Measurements from ENCODE around the gene ZC3H12C. TPM values are rescaled to one million over a fixed set of nuclear protein-coding genes. Genes with fewer than 3 reads are reported as not detected.

ZC3H12C gene
- total and polyA plus RNA-seq, 10 of the 15 experiments (the other 5 are each of a cell fraction or from before 2014, with no cell fraction given): 0.31 to 31.0 (median 3.7) TPM

DNA sequence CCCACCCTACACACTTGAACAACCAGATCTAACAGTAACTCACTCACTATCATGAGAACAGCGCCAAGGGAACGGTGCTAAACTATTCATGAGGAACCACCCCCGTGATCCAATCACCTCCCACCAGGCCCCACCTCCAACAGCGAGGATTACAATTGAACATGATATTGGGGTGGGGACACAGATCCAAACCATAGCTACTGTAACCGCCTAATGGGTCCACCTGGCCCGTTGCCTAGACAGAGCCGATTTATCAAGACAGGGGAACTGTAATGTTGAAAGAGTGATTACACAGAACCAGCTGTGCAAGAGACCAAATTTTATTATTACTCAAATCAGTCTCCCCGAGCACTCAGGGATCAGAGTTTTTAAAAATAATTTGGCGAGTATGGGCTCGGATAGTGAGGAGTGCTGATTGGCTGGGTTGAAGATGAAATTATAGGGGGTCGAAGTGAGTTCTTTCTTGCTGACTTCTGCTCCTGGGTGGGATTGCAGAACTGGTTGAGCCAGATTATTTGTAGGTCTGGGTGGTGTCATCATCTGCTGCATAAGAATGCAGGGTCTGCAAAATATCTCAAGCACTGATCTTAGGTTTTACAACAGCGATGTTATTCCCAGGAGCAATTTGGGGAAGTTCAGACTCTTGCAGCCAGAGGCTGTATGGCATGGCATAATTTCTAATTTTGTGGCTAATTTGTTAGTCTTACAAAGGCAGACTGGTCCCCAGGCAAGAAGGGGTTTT, 17.9 kb upstream of the ZC3H12C start:
- H3K9ac ChIP-seq (ENCODE audit: control insufficient read depth, insufficient read depth, low read length): no peak overlapping the region
- no peak for FAIRE-seq

More for the DNA sequence above, 17.9 kb upstream of the ZC3H12C start:
- H3K27ac ChIP-seq (ENCODE audit: control insufficient read depth, insufficient read depth): no peak overlapping the region
- ATAC-seq (no peak), DNase-seq (ENCODE audit: low read depth, low spot score) (no peak)
- H3K4me1 ChIP-seq (ENCODE audit: control insufficient read depth, insufficient read depth, low read length): peaks cover 16% of the 10 kb centered on the region
- intact Hi-C loops (cut with micrococcal nuclease; ENCODE audit: unreplicated experiment): loop anchor here (5.0 kb wide), 1 partner anchor 128 kb away; no protein-coding TSS in a partner anchor
- POLR2A ChIA-PET: interaction anchor here (0.9 to 1.1 kb wide), 2 partner anchors 46 to 49 kb away, joined by 3 to 5 read pairs; no protein-coding TSS in a partner anchor
- no peaks in the 10 kb centered on the region for H3K27me3 ChIP-seq (replicated peaks in 1 of 2; ENCODE audit: control insufficient read depth in 2 of 2, insufficient read depth in 2 of 2, low read length in 1 of 2)
- BruUV-seq (replicated peaks): no TSS peak
- RAD21 ChIA-PET (ENCODE audit: unreplicated experiment): interaction anchor here (4.1 to 7.4 kb wide), 3 partner anchors 12 to 48 kb away, joined by 30 to 89 read pairs (median 52); partner anchors contain the start of gene ZC3H12C
- H3K9me3 ChIP-seq (replicated peaks; ENCODE audit: control insufficient read depth, insufficient read depth, low read length): peaks cover 11% of the 10 kb centered on the region; the same call in 2 of the 3 replicates
- H2AFZ ChIP-seq (ENCODE audit: control insufficient read depth, low read depth, low read length): no peak overlapping the region
- in situ Hi-C loops (cut with MboI): no loop called here
- H3K4me2 ChIP-seq (ENCODE audit: control insufficient read depth, insufficient read depth): no peak overlapping the region
- SMC1A ChIA-PET (ENCODE audit: uncharacterized antibody, unreplicated experiment): interaction anchor here (1.1 to 4.6 kb wide), 4 partner anchors 10 to 48 kb away, joined by 3 to 107 read pairs (median 4); no protein-coding TSS in a partner anchor
- H3K79me2 ChIP-seq (ENCODE audit: control insufficient read depth, insufficient read depth, low read length): no peaks in the 10 kb centered on the region
- CTCF ChIA-PET: no interaction called here
- TF ChIP-seq, protein P1, sequence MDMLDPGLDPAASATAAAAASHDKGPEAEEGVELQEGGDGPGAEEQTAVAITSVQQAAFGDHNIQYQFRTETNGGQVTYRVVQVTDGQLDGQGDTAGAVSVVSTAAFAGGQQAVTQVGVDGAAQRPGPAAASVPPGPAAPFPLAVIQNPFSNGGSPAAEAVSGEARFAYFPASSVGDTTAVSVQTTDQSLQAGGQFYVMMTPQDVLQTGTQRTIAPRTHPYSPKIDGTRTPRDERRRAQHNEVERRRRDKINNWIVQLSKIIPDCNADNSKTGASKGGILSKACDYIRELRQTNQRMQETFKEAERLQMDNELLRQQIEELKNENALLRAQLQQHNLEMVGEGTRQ (IDR thresholded peaks at IDR 0.05; ENCODE audit: borderline replicate concordance, low read depth, low read length): no peak
- TF ChIP-seq, protein P2, sequence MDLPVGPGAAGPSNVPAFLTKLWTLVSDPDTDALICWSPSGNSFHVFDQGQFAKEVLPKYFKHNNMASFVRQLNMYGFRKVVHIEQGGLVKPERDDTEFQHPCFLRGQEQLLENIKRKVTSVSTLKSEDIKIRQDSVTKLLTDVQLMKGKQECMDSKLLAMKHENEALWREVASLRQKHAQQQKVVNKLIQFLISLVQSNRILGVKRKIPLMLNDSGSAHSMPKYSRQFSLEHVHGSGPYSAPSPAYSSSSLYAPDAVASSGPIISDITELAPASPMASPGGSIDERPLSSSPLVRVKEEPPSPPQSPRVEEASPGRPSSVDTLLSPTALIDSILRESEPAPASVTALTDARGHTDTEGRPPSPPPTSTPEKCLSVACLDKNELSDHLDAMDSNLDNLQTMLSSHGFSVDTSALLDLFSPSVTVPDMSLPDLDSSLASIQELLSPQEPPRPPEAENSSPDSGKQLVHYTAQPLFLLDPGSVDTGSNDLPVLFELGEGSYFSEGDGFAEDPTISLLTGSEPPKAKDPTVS (IDR thresholded peaks at IDR 0.05; ENCODE audit: low read depth, low read length): no peak
- no peak for TF ChIP-seq BMI1 (IDR thresholded peaks at IDR 0.05; ENCODE audit: borderline replicate concordance)
- TF ChIP-seq ZNF274 (IDR thresholded peaks at IDR 0.05; ENCODE audit: insufficient read depth, insufficient read length): no peak
- no peak for TF ChIP-seq MTA2 (IDR thresholded peaks at IDR 0.05; ENCODE audit: low read depth)
- TF ChIP-seq EED (IDR thresholded peaks at IDR 0.05; ENCODE audit: low read depth): no peak
- no peak for TF ChIP-seq ZNF24 (IDR thresholded peaks at IDR 0.05)
- TF ChIP-seq, protein P3, sequence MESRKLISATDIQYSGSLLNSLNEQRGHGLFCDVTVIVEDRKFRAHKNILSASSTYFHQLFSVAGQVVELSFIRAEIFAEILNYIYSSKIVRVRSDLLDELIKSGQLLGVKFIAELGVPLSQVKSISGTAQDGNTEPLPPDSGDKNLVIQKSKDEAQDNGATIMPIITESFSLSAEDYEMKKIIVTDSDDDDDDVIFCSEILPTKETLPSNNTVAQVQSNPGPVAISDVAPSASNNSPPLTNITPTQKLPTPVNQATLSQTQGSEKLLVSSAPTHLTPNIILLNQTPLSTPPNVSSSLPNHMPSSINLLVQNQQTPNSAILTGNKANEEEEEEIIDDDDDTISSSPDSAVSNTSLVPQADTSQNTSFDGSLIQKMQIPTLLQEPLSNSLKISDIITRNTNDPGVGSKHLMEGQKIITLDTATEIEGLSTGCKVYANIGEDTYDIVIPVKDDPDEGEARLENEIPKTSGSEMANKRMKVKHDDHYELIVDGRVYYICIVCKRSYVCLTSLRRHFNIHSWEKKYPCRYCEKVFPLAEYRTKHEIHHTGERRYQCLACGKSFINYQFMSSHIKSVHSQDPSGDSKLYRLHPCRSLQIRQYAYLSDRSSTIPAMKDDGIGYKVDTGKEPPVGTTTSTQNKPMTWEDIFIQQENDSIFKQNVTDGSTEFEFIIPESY (IDR thresholded peaks at IDR 0.05): no peak
- no peak for TF ChIP-seq TAF1 (IDR thresholded peaks at IDR 0.05; ENCODE audit: borderline replicate concordance, low read depth, low read length)
- TF ChIP-seq MEF2A (IDR thresholded peaks at IDR 0.05; ENCODE audit: insufficient read depth, low read depth, low read length): no peak
- H3K36me3 ChIP-seq (ENCODE audit: control insufficient read depth in 2 of 2, insufficient read depth in 2 of 2, low read length in 1 of 2): no peaks in the 10 kb centered on the region
- H3K4me3 ChIP-seq: no peak overlapping the region
- no peaks in the 10 kb centered on the region for H4K20me1 ChIP-seq (ENCODE audit: control insufficient read depth, insufficient read depth)
- WGBS (ENCODE audit: insufficient coverage, insufficient replicate concordance, low lambda C conversion rate, missing lambda C conversion rate): 83% methylated on average over 12 of the region's 12 CpGs
